WERI-Rb-1 (cell line): Measurements from ENCODE around the gene UCN2.
"Not testable (repeated sequence)": the region's sequence is repeated elsewhere in the genome, so short reads cannot be mapped to it uniquely, and the experiment has no call there.

ENCODE experiments used
- DNase-seq: peaks from one replicate; pipeline ENCODE4 v3.0.0-alpha.2; 2020
- H3K27ac ChIP-seq: fragments of 250-450 bp; sonication (Bioruptor Pico); 2 replicates; pipeline ENCODE4 v1.5.1; 2020; ENCODE audit warnings: mild to moderate bottlenecking, moderate library complexity
- H3K27me3 ChIP-seq: fragments of 250-450 bp; sonication (Bioruptor Pico); 2 replicates; pipeline ENCODE4 v1.5.1; 2021; ENCODE audit warnings: mild to moderate bottlenecking, low read depth, moderate library complexity; ENCODE audit not compliant: insufficient read depth, severe bottlenecking
- H3K36me3 ChIP-seq: fragments of 250-450 bp; sonication (Bioruptor Pico); 2 replicates; pipeline ENCODE4 v1.5.1; 2020; ENCODE audit warnings: mild to moderate bottlenecking, moderate library complexity
- H3K4me3 ChIP-seq: 2 replicates; pipeline ENCODE4 v1.5.1; 2011; ENCODE audit warnings: low read depth, mild to moderate bottlenecking, control low read depth, low read length
- H3K9me3 ChIP-seq: fragments of 250-450 bp; sonication (Bioruptor Pico); 2 replicates; pipeline ENCODE4 v1.5.1; 2021; ENCODE audit warnings: mild to moderate bottlenecking, moderate library complexity; ENCODE audit not compliant: severe bottlenecking
- TF ChIP-seq, protein P1 (sequence below): IDR thresholded peaks from 2 replicates; pipeline ENCODE4 v1.5.1; 2011; ENCODE audit warnings: low read depth, mild to moderate bottlenecking, control low read depth, inconsistent platforms, low read length

UCN2 gene

DNA sequence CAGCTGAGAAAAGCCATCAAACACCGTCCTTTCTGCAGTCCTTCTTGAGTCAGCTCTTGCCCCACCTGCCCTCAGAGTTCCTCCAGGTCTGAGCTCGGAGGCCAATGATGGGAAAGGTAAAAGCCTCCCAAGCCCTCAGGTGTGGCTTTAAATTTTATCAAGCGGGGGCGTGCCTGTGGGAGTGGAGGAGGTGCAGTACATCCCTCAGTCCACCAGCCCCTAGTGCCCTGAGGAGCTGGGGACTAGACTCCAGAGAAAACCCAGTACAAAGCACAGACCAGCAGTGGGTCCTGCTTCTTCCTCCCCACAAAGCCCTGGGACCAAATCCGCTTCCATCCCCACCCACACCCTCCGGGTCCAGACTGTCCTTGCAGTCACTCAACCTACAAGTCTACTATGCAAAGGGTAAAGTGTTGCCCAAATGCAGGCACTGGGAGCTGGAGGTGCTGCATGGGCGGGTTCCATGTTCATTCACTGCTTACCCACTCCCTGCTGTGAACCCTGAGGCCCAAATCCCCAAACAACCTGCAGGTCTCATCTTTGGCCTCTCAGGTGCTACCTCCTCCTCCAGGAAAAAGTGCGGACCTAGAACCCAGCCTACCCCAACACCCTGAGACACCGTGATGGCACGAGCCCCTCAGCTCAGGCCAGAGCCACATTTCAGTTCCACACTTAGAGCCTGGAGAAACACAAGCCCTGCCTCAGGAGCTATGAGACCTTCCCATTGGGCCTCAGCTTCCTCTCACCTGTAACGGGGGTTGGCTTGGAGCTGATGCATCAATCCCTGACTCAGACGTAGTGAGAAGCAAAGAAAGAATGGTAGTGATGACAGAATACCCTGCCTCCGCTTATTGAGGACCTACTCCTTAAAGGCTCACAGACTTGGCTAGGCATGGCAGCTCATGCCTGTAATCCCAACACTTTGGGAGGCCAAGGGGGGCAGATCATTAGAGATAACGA is 9.4 kb downstream of the UCN2 start:
- no peak for DNase-seq
- no peaks in the 10 kb centered on the region for H3K9me3 ChIP-seq
- no peak overlapping the region for H3K27ac ChIP-seq
- no peaks in the 10 kb centered on the region for H3K27me3 ChIP-seq
- TF ChIP-seq, protein P1, sequence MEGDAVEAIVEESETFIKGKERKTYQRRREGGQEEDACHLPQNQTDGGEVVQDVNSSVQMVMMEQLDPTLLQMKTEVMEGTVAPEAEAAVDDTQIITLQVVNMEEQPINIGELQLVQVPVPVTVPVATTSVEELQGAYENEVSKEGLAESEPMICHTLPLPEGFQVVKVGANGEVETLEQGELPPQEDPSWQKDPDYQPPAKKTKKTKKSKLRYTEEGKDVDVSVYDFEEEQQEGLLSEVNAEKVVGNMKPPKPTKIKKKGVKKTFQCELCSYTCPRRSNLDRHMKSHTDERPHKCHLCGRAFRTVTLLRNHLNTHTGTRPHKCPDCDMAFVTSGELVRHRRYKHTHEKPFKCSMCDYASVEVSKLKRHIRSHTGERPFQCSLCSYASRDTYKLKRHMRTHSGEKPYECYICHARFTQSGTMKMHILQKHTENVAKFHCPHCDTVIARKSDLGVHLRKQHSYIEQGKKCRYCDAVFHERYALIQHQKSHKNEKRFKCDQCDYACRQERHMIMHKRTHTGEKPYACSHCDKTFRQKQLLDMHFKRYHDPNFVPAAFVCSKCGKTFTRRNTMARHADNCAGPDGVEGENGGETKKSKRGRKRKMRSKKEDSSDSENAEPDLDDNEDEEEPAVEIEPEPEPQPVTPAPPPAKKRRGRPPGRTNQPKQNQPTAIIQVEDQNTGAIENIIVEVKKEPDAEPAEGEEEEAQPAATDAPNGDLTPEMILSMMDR, result no peak
- peaks cover 1% of the 10 kb centered on the region; the same call in 1 of the 2 replicates for H3K36me3 ChIP-seq
- H3K4me3 ChIP-seq, result no peak overlapping the region

DNA sequence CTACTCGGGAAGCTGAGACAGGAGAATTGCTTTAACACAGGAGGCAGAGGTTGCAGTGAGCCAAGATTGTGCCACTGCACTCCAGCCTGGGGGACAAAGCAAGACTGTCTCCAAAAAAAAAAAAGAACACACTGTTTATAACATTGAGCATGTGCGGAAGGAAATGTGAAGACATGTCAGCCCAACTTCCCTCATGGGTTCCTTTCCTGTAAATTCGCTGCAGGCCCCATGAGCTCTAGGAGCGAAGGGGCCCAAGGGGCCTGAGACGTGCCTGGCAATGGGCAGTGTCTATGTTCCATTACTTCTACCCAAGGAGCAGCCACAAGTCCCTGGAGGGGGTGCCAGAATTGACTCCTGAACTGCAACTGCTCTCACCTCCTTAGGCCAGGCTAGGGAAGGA is 10.2 kb downstream of the UCN2 start:
- Histone ChIP-seq H3K36me3 (peaks cover 9% of the 10 kb centered on the region), H3K4me3 (no peak overlapping the region), H3K9me3 (no peaks in the 10 kb centered on the region), H3K27ac (no peak overlapping the region), H3K27me3 (no peaks in the 10 kb centered on the region)
- TF ChIP-seq, protein P1, result no peak
- no peak for DNase-seq

DNA sequence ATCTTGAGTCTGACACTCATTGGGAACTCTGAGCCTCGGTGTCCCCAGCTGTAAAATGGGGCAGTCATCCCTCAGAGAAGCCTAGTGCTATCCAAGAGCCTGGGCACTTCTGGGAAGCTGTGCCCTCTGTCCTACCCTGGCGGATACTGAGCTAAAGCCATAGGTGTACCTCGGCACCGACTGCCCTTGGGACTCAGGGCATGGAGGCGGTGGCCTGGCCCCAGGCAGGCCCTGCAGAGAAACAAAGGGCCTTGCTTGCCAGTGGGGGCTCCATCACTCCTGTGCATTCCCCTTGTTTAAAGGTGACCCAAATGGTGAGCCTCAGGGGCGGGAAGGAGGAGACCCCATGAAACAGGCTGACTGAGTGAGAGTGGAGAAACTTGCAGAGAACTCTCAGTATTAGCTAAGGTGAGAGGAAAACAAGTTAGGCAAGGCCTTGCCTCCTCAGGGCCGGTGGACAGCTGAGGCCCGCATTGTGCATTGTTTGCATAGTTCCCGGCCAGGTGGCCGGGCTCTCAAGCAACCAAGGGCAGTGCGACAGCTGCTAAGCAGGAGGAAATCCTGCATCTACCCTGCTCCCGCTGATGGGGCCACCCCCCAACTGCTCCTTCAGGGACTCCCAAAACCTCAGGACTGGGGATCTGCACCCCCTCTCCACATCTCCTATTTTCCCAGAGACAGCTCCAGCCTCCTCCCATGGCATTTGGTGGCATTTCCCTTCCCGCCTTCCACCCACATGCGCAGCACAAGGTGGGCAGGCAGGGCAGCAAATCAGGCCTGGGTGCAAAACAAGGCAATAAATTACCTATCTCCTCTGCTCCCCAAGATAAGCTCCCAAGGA is 11.2 kb downstream of the UCN2 start:
- H3K9me3 ChIP-seq, result no peaks in the 10 kb centered on the region
- no peaks in the 10 kb centered on the region for H3K27me3 ChIP-seq
- peaks cover 19% of the 10 kb centered on the region for H3K36me3 ChIP-seq
- TF ChIP-seq, protein P1, result no peak
- no peak overlapping the region for H3K27ac ChIP-seq
- no peak overlapping the region for H3K4me3 ChIP-seq
- no peak for DNase-seq

DNA sequence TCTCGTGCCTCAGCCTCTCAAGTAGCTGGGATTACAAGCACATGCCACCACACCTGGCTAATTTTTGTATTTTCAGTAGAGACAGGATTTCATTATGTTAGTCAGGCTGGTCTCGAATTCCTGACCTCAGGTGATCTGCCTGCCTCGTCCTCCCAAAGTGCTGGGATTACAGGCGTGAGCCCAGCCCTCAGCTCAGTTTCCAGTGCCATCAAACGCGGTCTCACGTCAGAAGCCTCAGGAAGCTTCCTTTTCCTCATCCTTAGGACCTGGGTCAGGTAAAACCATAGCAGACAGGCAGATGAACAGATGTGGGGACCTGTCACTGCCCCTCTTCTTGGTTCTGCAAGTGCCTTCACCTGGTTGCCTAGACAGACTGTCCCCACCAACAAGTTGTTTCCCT is 11.9 kb downstream of the UCN2 start:
- H3K9me3 ChIP-seq, H3K27ac ChIP-seq, H3K4me3 ChIP-seq, H3K27me3 ChIP-seq, DNase-seq: not testable (repeated sequence)
- peaks cover 25% of the 10 kb centered on the region for H3K36me3 ChIP-seq

DNA sequence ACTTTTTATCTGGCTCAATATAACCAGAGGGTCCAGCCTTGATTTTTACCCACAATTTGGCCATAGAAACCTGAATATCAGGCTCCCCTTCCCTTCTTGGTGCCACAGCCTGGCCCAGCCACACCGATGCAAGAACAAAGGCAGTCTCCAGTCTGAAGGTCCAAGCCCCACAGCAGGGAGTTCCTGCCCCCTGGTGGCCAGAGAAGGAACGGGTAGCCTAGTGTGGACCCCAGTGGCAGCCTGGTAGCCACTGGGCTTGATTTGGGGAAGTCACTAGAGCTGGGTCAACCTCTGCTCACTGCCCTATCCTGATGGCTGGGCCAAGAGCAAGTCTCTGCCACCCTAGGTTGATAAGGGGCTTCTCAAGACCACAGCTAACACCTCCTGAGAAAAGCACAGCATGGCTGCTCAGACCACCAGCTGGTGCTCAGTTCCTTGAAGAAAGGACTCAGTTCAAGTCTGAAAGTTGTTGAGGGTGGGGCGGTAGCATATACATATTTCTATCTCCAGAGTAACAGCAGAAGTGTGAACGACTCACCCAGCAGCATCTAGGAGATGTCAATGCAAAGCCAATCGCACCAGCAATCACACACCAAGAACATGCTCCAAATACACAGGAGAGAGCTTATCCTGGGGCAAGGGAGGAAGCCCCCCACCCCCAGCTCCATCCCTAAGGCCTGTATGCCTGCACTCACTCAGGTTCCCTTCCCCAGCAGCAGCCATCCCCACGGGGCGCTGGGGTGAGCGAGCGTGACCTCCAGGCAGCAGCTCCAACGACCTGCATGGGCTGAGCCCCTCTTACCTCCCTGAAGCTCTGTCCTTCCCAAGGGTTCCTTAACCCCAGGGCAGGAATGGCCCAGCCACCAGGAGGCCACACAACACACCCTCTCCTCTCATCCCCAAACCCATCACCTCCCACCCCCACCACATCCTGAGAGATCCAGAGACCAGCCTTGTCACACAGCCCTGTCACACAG is 14.6 kb downstream of the UCN2 start:
- peak; percentile 83 for DNase-seq
- Histone ChIP-seq H3K4me3 (no peak overlapping the region), H3K36me3 (peaks cover 28% of the 10 kb centered on the region), H3K9me3 (no peaks in the 10 kb centered on the region), H3K27me3 (no peaks in the 10 kb centered on the region), H3K27ac (peak overlapping the region; percentile 52)
- TF ChIP-seq, protein P1, result peak; percentile 97
